Measurements from ENCODE around the gene SLC7A7.

DNA sequence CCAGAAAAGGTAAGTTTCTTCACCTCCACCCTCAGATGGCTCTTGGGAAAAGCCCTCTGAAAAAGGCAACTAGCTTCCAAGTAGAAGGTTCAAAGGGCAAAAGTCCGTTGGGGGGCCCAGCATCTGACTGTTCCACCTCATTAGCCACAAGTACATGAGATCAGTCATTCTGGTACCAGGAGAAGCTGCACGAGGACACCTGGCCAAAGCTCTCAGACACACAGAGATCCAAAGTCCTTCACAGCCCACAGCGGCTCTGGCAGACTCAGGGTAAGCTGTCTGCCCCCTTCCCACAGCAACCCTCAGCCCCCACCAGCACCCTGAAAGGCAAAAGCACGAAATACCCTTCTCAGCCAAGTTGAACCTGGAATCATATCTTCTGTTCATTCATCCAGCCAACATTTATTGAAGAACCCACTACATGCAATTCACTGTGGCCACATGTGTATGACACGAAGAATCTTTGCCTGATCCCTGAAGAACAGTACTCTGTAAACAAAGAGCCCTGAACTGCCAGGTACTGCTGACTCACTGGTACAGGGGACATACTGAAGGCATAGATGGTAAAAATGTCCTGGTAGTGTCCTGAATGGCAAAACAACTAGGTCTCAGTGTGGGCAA is 19.0 kb downstream of the SLC7A7 start:
- TF ChIP-seq, protein P1, sequence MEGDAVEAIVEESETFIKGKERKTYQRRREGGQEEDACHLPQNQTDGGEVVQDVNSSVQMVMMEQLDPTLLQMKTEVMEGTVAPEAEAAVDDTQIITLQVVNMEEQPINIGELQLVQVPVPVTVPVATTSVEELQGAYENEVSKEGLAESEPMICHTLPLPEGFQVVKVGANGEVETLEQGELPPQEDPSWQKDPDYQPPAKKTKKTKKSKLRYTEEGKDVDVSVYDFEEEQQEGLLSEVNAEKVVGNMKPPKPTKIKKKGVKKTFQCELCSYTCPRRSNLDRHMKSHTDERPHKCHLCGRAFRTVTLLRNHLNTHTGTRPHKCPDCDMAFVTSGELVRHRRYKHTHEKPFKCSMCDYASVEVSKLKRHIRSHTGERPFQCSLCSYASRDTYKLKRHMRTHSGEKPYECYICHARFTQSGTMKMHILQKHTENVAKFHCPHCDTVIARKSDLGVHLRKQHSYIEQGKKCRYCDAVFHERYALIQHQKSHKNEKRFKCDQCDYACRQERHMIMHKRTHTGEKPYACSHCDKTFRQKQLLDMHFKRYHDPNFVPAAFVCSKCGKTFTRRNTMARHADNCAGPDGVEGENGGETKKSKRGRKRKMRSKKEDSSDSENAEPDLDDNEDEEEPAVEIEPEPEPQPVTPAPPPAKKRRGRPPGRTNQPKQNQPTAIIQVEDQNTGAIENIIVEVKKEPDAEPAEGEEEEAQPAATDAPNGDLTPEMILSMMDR (IDR thresholded peaks at IDR 0.05; ENCODE audit: low read depth, low read length, missing input control) = no peak
- no peak for TF ChIP-seq HNF4A (conservative IDR thresholded peaks at IDR 0.05)
- no peak for TF ChIP-seq TAF1 (conservative IDR thresholded peaks at IDR 0.05)
- TF ChIP-seq, protein P2, sequence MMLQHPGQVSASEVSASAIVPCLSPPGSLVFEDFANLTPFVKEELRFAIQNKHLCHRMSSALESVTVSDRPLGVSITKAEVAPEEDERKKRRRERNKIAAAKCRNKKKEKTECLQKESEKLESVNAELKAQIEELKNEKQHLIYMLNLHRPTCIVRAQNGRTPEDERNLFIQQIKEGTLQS (IDR thresholded peaks at IDR 0.05) = no peak
- TF ChIP-seq, protein P3, sequence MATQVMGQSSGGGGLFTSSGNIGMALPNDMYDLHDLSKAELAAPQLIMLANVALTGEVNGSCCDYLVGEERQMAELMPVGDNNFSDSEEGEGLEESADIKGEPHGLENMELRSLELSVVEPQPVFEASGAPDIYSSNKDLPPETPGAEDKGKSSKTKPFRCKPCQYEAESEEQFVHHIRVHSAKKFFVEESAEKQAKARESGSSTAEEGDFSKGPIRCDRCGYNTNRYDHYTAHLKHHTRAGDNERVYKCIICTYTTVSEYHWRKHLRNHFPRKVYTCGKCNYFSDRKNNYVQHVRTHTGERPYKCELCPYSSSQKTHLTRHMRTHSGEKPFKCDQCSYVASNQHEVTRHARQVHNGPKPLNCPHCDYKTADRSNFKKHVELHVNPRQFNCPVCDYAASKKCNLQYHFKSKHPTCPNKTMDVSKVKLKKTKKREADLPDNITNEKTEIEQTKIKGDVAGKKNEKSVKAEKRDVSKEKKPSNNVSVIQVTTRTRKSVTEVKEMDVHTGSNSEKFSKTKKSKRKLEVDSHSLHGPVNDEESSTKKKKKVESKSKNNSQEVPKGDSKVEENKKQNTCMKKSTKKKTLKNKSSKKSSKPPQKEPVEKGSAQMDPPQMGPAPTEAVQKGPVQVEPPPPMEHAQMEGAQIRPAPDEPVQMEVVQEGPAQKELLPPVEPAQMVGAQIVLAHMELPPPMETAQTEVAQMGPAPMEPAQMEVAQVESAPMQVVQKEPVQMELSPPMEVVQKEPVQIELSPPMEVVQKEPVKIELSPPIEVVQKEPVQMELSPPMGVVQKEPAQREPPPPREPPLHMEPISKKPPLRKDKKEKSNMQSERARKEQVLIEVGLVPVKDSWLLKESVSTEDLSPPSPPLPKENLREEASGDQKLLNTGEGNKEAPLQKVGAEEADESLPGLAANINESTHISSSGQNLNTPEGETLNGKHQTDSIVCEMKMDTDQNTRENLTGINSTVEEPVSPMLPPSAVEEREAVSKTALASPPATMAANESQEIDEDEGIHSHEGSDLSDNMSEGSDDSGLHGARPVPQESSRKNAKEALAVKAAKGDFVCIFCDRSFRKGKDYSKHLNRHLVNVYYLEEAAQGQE (IDR thresholded peaks at IDR 0.05) = no peak
- TF ChIP-seq RAD21 (IDR thresholded peaks at IDR 0.05) = no peak

Measured in liver (tissue), 3 donors.